Putamen (tissue), 1 donor: ENCODE data around the gene HMGCL.
"Not testable (repeated sequence)": the region's sequence is repeated elsewhere in the genome, so short reads cannot be mapped to it uniquely, and the experiment has no call there.

Source experiments
- DNase-seq: peaks from one replicate; pipeline ENCODE4 v3.0.0-alpha.2; 2016; ENCODE audit warnings: low spot score

The HMGCL gene

DNA sequence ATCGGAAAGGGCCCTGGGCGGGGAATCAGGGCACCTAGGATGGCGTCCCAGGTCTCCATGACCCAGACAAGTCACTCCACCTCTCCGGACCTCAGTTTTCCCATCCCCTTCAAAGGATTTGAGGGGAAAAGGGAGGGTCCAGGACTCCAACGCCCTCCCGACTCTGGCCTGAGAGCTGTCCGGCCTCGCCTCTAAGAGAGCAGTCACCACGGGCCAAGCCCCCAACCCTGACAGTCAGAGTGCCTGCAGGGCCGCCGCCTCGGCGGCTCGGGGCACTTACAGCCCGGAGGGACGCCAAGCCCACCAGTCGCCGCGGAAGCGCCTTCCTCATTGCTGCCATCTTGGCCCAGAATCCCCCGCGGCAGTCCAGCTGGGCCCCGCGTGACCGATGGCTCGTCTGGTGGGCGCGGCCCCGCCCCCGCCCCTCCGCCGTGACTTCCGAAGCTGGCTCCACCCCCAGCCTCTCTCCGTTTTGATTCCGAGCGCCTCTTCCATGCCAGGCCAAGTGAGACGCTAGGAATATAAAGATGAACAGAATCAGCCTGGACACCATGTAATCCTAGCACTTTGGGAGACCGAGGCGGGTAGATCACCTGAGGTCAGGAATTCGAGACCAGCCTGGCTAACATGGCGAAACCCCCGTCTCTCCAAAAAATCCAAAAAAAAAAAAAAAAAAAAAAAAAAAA lies at the start of gene HMGCL:
Gene HMGCL (minus strand): TSS at position 354 of the 686 bp plus-strand sequence. CDS start 14 bp downstream, at position 340.
- DNase-seq, result peak; percentile 90

DNA sequence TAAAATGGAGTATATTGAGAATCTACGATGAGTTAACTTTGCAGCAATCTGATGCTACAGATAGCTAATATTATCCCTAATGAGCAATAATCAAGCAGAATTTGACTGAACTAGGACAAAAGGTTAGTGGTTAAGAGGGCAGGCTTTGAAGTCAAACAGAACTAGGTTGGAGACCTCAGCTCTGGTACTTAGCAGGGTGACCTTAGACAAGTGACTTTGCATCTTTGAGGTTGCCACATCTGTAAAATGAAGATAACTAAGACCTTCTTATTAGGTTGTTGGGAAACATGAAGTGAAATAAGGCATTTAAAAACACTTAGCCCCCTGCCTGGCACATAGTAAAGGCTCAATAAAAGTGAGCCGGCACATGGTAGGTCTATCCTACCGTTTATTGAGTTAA lies 47.2 kb upstream of the HMGCL start:
- no peak for DNase-seq

DNA sequence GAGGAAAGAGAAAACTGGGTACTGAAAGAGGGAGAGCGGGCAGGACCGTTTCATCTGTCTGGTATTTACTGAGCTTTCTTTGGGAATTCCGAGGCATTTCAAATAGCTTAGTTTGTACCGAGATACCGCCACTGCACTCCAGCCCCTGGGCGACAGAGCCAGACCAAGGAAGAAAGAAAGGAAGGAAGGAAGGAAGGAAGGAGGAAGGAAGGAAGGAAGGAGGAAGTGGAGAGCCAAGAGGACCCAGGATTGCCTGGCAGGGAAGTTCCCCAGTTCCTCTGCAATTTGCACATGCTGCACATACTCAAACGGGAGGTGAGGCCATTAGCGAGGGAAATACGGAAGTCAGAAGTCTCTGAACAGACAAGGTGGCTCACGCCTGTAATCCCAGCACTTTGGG lies 43.8 kb upstream of the HMGCL start:
- no peak for DNase-seq

DNA sequence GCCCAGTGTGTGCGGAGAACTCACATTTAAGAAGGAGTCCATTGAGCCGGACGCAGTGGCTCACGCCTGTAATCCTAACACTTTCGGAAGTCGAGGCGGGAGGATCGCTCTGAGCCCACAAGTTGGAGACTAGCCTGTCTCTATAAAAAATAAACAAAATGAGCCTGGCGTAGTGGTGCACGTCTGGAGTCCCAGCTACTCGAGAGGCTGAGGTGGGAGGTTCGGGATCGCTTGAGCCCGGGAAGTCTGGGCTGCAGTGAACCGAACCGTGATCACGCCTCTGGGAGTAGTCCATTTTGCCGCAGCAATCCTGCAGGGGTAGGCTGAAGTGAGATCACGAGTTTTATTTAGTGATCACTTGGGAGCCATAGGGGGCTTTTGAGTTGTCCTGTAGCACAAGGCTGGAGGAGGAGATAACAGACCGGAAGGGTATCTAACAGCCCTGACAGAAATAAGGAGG lies 43.4 kb upstream of the HMGCL start:
- no peak for DNase-seq

DNA sequence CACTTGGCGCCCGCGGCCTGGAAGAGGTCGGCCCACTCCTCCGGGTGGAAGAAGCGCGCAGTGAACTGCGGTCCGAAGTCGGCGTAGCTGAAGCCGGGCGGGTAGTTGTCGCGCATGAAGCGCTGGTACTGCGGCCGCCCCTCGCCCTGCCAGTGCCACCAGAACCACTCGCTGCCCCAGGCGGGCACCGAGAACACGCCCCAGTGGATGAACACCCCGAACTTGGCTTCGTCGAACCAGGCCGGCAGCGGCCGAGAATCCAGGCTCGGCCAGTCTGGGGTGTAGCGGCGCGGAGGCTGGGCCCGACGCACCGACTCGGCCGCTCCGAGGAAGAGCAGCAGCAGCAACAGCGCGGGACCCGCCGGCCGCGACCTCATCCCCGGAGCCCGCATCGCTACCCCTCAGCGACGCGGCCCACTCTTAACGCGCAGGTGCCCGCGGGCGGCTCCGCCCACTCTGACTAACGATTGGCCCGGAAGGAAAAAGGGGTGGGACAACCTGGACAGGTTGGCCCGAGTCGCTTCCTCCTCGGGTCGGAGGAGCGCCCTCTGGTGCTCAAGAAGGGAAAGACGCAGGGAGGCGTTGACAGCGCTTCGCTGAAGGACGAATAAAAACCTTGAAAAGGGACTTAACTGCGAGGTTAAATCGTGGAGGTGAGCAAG lies 42.8 kb upstream of the HMGCL start, which contains the start of gene FUCA1:
Gene FUCA1 (minus strand): TSS at position 396 of the 662 bp plus-strand sequence. CDS start 4 bp downstream, at position 392.
- DNase-seq, result peak; percentile 94

DNA sequence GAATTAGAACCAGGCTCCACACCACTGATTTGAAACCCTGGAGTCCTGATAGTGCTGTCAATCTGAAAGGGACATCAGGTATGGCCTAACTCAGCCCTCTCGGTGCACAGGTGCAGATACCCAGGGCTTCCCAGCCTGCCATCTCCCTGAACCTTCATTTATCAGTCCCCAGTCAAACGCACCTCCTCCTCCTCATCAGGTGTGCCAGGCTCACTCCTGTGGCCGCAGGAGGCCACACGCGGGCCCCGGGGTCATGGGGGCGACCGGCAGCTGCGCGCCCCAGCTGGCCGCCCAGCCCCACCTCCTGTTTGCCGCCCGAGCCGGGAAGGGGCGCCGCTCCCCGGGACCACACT lies 42.3 kb upstream of the HMGCL start:
- DNase-seq, result no peak

DNA sequence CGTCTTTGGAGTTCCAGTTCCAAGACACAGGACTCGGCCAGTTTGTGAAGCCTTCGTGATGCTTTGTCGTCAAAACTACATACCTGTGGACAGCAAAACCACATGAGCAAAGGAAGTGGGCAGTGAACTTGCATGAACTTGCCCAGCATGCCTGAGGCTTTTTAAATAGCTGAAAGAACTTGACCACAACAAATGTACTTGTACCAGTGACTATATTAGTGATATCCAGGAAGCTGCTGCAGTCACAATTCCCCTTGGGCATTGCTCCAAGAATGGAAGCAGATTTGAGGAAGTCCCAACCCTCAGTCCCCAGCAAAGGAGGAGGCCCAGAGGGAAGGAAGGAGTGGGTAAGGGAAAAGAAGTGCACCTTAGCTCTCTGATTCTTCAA lies 40.3 kb upstream of the HMGCL start:
- DNase-seq, result no peak

DNA sequence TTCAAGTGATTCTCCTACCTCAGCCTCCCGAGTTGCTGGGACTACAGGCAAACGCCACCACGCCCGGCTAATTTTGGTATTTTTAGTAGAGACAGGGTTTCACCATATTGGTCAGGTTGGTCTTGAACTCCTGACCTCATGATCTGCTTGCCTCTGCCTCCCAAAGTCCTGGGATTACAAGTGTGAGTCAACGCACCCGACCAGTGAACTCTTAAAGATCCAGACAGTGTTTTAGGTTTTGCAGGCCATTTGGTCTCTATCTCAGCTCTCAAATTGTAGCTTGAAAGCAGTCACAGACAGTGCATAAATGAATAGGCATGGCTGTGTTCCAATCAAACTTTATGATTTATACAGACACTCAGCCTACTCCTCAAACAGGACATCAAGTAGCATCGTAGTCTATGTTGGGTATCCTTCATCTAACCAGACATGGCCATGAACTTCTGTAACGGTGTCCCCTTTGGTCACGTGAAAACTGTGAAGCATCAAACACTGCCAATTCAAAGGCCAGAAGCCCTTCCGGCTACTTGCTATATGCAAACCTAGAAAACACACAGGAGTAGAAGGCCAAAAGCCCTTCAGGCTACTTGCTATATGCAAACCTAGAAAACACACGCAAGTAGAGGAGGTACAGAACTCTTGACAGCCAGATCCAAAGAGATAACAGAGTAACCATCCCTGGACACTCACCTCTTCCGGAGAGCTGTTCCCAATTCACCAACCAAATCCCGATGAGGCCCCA lies 39.7 kb upstream of the HMGCL start:
- no peak for DNase-seq

DNA sequence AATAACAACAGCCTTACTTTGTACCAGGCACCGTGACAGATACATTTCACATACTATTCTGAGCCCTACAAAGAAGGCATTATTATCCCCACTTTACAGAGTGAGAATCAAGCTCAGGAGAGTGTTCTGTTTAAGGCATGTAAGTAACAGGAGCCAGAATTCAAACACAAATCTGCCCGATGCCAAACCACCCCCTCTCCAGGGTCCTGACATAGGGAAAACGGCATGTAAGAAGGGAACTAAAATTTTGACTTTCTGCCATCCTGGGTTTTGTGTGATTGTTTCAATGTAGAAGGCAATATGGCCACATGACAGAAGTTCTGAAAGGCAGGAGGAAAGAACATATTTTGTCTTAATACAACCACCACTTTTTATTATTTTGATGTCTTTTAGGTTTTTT lies 37.4 kb upstream of the HMGCL start:
- no peak for DNase-seq

DNA sequence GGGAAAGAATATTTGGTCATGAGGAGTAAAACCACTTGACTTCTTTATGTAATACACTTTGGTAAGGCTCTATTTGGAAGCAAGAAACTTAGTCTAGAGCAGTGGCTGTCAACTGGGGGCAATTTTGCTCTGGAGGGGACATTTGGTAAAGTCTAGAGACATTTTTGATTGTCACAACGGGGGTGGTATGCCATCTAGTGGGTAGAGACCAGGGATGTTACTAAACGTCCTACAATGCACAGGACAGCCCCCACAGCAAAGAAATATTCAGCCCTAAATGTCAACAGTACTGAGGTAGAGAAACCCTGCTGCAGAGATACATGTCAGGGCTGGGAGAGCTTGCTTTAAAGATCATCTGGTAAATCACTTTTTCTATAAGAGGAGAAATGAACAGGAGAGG lies 29.3 kb upstream of the HMGCL start:
- DNase-seq, result no peak

DNA sequence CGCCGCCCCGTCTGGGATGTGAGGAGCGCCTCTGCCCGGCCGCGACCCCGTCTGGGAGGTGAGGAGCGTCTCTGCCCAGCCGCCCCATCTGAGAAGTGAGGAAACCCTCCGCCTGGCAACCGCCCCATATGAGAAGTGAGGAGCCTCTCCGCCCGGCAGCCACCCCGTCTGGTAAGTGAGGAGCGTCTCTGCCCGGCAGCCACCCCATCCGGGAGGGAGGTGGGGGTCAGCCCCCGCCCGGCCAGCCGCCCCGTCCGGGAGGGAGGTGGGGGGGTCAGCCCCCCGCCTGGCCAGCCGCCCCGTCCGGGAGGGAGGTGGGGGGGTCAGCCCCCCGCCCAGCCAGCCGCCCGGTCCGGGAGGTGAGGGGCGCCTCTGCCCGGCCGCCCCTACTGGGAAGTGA lies 27.9 kb upstream of the HMGCL start:
- DNase-seq, result not testable (repeated sequence)

DNA sequence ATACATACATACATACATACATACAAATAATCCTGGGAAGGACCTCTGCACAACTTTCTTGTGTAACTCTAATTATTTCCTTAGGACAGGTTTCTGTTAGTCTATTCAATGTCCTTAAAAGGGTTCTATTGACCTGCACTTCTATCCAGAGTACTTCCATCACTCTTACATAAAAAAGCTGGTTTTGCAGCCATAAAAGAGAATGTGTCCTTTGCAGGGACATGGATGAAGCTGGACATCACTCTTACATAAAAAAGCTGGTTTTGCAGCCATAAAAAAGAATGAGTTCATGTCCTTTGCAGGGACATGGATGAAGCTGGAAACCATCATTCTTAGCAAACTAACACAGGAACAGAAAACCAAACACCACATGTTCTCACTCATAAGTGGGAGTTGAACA lies 26.2 kb upstream of the HMGCL start:
- not testable (repeated sequence) for DNase-seq

DNA sequence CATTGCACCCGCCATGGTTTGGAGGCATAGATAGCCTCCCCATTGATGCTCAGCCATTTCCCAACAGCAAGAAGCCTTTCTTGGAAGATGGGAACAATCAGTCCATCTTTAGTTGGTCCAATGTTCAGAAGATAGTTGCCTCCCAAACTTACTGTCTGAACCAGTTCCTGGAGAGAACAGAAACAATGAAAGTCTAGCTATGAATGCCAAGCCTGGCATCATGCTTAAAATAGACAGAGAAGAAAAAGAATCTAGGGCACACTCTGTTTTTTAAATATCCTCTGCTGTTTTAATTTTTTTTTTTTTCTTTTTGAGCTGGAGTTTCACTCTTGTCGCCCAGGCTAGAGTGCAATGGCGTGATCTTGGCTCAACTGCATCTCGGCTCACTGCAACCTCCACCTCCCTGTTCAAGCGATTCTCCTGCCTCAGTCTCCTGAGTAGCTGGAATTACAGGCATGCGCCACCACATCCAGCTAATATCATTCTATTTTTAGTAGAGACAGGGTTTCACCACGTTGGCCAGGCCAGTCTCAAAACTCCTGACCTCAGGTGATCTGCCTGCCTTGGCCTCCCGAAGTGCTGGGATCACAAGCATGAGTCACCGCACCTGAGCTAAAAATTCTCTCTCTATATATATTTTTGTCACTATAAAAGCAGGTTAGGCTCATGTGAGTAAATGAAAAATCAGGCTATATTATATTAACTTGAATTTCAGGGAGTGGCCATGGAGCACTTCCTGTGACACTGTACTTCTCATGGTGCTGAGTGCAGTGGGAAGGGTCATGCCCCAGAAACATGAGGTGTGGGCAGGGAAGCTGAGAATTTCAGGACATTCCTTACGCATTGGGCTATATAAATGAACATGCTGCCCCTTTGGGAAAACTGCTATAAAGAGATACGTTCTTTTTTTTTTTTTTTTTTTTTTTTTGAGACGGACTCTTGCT lies 23.7 kb upstream of the HMGCL start:
- DNase-seq, result no peak

DNA sequence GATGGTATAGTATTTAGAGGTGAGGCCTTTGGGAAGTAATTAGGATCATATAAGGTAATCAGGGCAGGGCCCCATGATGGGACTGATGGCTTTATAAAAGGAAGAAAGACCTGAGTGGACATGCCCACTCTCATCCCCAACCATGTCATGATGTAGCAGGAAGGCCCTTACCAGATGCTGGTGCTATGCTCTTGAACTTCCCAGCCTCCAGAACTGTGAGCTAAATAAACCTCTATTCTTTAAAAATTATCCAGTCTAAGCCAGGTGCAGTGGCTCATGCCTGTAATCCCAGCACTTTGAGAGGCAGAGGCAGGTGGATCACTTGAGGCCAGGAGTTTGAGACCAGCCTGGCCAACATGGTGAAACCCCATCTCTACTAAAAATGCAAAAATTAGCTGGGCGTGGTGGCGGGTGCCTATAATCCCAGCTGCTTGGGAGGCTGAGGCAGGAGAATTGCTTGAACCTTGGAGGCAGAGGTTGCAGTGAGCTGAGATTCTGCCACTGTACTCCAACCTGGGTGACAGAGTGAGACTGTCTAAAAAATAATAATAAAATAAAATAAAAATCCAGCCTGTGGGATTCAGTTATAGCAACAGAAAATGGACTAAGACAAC lies 22.4 kb upstream of the HMGCL start:
- DNase-seq, result not testable (repeated sequence)

DNA sequence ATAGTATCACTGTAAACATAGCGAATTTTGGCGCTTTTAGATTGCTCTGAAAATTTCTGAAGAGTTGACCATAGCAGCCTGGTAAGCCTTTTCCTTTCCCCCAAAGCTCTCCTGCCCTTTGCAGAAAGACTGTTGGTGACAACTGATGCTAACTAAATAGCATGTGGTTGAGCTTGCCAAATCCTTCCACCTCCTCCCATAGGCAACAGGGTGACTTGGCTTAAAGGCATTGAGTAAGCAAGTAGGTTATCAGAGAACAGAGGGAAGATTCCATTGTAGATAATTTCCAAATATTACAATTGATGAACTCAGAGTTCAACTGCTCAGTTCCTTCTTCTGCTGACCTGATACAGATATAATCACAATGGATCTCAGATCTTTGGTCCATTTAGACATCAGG lies 19.9 kb upstream of the HMGCL start:
- DNase-seq, result no peak

DNA sequence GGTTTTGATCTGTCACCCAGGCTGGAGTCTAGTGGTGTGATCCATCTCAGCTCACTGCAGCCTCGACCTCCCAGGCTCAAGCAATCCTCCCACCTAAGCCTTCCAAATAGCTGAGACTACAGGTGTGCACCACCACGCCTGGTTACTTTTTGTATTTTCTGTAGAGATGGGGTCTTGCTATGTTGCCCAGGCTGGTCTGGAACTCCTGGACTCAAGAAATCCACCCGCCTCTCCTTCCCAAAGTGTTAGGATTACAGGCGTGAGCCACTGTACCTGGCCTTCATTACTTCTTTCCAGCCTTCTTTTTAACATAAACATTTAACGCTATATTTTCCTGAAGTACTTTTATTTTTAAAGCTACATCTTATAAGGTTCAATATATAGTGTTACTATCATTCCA lies 18.4 kb upstream of the HMGCL start:
- DNase-seq, result no peak

DNA sequence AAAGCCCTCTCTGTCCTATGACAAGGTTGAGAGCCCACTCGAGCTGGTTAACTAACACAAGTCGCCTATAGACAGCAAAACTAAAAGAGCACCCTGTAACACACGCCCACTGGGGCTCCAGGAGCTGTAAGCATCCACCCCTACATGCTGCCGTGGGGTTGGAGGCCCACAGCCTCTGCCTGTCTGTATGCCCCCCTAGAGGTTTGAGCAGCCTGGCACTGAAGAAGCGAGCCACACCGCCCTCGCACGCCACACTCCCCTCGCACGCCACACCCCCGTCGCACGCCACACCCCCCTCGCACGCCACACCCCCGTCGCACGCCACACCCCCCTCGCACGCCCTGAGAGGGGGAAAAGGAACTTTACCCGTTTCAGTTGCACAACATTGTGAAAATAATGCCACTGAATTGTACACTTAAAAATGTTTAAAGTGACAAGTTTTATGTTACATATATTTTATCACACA lies 13.2 kb upstream of the HMGCL start:
- peak; percentile 10 for DNase-seq

DNA sequence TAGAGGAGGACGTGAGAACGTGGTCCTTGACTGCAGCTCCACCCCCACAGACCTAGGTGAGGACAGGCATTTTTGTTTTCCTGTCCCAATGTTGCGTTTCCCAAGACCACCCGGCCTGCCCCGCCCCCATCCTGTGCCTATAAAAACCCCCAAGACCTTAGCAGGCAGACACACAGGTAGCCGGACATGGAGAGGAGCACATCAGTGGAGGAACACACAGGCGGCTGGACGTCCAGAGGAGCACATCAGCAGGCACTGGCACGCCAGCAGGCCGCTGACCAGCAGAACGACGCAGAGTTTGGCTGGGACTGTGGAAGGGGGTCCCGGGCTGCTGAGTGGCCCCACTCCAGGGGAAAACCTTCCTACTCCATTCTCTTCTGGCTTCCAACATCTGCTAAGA lies 12.7 kb upstream of the HMGCL start:
- no peak for DNase-seq

DNA sequence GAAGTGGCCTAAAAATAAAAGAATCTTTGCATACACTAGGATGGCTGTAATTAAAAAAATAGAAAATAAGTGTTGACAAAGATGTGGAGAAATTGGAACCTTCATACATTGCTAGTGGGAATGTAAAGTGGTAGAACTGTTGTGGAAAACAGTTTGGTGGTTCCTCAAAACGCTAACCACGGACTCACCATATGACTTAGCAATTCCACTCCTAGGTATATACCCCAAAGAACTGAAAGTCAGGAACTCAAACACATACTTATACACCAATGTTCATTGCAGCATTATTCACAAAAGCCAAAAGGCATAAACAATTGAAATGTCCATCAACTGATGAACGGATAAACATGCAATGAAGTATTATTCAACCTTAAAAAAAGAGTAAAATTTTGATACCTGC lies 10.8 kb upstream of the HMGCL start:
- DNase-seq, result no peak

DNA sequence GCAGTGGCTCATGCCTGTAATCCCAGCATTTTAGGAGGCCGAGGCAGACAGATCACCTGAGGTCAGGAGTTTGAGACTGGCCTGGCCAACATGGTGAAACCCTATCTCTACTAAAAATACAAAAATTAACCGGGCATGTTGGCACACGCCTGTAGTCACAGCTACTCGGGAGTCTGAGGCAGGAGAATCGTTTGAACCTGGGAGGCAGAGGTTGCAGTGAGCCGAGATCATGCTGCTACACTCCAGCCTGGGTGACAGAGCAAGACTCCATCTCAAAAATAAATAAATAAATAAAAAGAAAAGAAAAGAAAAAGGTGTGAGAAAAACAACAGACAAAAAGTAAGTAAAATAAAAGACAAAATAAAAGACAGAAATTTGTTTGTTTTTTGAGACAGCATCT lies 8.9 kb upstream of the HMGCL start:
- DNase-seq, result not testable (repeated sequence)

DNA sequence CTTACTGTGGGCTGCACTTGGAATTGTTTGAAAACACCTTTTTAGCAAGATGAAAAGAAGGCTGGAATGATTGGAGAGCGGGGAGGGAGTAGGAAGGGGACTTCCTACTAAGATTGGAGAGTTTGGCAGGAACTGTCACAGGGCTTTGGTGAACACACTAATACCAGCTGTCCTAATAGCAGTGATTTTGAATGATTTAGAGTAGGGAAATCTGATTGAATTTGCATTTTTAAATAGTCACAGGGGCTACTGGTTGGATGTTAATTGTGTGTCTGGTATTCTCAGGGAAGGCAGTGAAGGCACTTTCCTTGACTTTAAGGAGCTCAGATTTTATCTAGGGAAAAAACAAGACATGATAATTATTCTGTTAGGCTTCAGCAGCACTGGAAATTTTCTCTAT lies 2.5 kb upstream of the HMGCL start:
- no peak for DNase-seq
